T-helper 2 cell treated with Interferon-gamma antibody and Interleukin-4, amounts not matched to agents 5 μg/mL and 100 μg/mL, for 36 hours (primary cell): ENCODE measurements around the gene SEPTIN14.
A peak's percentile ranks its signal among the peaks of the same experiment; 100 is the strongest.
"Not testable (repeated sequence)": the region's sequence is repeated elsewhere in the genome, so short reads cannot be mapped to it uniquely, and the experiment has no call there.

Source experiments
- DNase-seq: peaks from one replicate; pipeline ENCODE4 v3.0.0; 2021; ENCODE audit warnings: low spot score
- H3K27ac Mint-ChIP-seq: one replicate; pipeline ENCODE4 v1.8.0; 2021; ENCODE audit warnings: mild to moderate bottlenecking, mixed read lengths
- H3K27me3 Mint-ChIP-seq: one replicate; pipeline ENCODE4 v1.8.0; 2021; ENCODE audit warnings: low read depth, mixed read lengths
- H3K36me3 Mint-ChIP-seq: one replicate; pipeline ENCODE4 v1.8.0; 2021; ENCODE audit warnings: low read depth, mixed read lengths
- H3K4me1 Mint-ChIP-seq: one replicate; pipeline ENCODE4 v1.8.0; 2021; ENCODE audit warnings: low read depth, mixed read lengths
- H3K4me3 Mint-ChIP-seq: one replicate; pipeline ENCODE4 v1.8.0; 2022; ENCODE audit warnings: mild to moderate bottlenecking, moderate library complexity, mixed read lengths
- H3K9me3 Mint-ChIP-seq: one replicate; pipeline ENCODE4 v1.8.0; 2021; ENCODE audit warnings: mixed read lengths

SEPTIN14 gene

DNA sequence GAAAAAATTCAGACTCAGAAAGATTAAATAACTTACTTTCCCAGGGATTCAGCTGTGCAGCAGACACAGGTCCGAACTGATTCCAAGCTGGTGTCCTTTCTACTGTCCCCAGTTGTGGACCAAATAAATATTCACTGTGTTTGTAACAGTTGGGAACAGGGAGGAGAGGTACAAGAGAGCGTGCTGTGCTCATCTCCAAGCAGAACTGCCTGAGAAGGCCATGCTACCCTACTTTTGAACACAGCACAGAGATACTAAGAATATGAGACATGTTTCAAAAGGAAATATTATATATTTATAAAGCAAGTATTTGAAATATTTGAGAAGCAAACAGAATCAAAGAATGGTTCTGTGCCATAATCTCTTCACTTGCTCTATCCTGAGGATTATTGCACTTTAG is at the start of gene SEPTIN14:
Gene SEPTIN14 (minus strand): TSS at position 101 of the 400 bp plus-strand sequence. CDS start 756 bp downstream, outside the sequence.
- not testable (repeated sequence) for H3K36me3 Mint-ChIP-seq, H3K27me3 Mint-ChIP-seq, H3K4me3 Mint-ChIP-seq, H3K27ac Mint-ChIP-seq, H3K9me3 Mint-ChIP-seq, DNase-seq, H3K4me1 Mint-ChIP-seq

DNA sequence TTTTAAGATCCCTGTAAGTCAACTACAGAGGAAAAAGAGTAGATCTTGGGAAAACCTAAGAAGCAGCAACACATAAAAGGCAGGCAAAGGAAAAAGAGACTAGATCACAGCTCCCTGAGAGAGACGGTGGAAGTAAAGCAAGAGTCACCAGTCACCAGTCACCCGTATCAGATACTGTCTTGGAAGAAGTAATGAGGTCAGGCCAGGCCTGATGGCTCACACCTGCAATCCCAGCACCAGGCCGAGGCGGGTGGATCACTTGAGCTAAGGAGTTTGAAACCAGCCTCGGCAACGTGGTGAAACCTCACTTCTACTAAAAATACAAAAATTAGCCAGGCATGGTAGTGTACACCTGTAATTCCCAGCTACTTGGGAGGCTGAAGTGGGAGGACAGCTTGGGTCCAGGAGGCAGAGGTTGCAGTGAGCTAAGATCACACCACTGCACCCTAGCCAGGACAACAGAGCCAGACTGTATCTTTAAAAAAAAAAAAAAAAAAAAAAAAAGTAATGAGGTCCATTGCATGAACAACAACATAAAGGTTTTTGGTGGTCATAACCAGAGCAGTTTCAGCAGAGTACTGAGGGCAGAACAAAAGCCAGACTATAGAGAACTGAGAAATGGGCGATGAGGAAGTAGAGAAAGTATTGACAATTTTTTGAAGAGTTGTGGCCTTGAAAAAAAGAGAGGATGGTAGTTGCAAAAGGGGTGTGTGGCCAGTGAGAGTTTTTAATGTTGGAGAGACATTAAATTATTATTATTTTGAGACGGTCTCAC is 41.6 kb upstream of the SEPTIN14 start:
- no peak for DNase-seq
- H3K27ac Mint-ChIP-seq = no peak overlapping the region
- H3K9me3 Mint-ChIP-seq = peaks cover 10% of the 10 kb centered on the region

GRCh38 chr7:55901059-55901458 is 38.5 kb upstream of the SEPTIN14 start:
- H3K27ac Mint-ChIP-seq, DNase-seq, H3K4me3 Mint-ChIP-seq, H3K4me1 Mint-ChIP-seq, H3K27me3 Mint-ChIP-seq, H3K36me3 Mint-ChIP-seq: not testable (repeated sequence)
- H3K9me3 Mint-ChIP-seq = peaks cover 19% of the 10 kb centered on the region

More for the DNA sequence above, 41.6 kb upstream of the SEPTIN14 start:
- H3K27me3 Mint-ChIP-seq = no peaks in the 10 kb centered on the region
- H3K36me3 Mint-ChIP-seq = peaks cover 7% of the 10 kb centered on the region
- peaks cover 5% of the 10 kb centered on the region for H3K4me1 Mint-ChIP-seq
- no peak overlapping the region for H3K4me3 Mint-ChIP-seq

DNA sequence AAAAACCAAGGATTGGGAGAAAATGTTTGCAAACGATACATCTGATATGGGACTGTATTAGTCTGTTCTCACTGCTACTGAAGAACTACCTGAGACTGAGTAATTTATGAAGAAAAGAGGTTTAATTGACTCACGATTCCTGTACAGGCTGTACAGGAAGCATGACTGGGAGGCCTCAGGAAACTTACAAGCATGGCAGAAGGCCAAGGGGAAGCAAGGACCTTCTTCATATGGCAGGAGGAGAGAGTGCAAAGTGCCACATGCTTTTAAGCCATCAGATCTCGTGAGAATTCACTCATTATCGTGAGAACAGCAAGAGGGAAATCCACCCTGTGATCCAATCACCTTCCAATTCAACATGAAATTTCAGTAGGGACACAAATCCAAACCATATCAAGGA is 35.7 kb upstream of the SEPTIN14 start:
- Mint-ChIP-seq H3K4me3 (no peak overlapping the region), H3K36me3 (peaks cover 2% of the 10 kb centered on the region), H3K27me3 (no peaks in the 10 kb centered on the region), H3K9me3 (peaks cover 19% of the 10 kb centered on the region), H3K4me1 (no peaks in the 10 kb centered on the region), H3K27ac (no peak overlapping the region)
- DNase-seq = no peak

GRCh38 chr7:55895021-55895420 is 32.5 kb upstream of the SEPTIN14 start:
- no peaks in the 10 kb centered on the region for H3K4me1 Mint-ChIP-seq
- peaks cover 10% of the 10 kb centered on the region for H3K9me3 Mint-ChIP-seq
- H3K36me3 Mint-ChIP-seq = no peaks in the 10 kb centered on the region
- no peak overlapping the region for H3K27ac Mint-ChIP-seq
- no peaks in the 10 kb centered on the region for H3K27me3 Mint-ChIP-seq
- DNase-seq = no peak
- no peak overlapping the region for H3K4me3 Mint-ChIP-seq

- no peaks in the 10 kb centered on the region for H3K27me3 Mint-ChIP-seq
- no peak overlapping the region for H3K4me3 Mint-ChIP-seq
- no peak for DNase-seq
- H3K27ac Mint-ChIP-seq = no peak overlapping the region
- peaks cover 10% of the 10 kb centered on the region for H3K9me3 Mint-ChIP-seq
- H3K4me1 Mint-ChIP-seq = no peaks in the 10 kb centered on the region
- no peaks in the 10 kb centered on the region for H3K36me3 Mint-ChIP-seq
Observed at GRCh38 chr7:55893940-55894339, 31.4 kb upstream of the SEPTIN14 start.

GRCh38 chr7:55888378-55888777 is 25.8 kb upstream of the SEPTIN14 start:
- not testable (repeated sequence) for H3K36me3 Mint-ChIP-seq, H3K27me3 Mint-ChIP-seq, H3K4me1 Mint-ChIP-seq, H3K9me3 Mint-ChIP-seq, DNase-seq
- Mint-ChIP-seq H3K27ac (peak overlapping the region; percentile 89), H3K4me3 (peak overlapping the region; percentile 85)

- no peaks in the 10 kb centered on the region for H3K36me3 Mint-ChIP-seq
- H3K27ac Mint-ChIP-seq = peak overlapping the region; percentile 89
- peak overlapping the region; percentile 85 for H3K4me3 Mint-ChIP-seq
- no peaks in the 10 kb centered on the region for H3K9me3 Mint-ChIP-seq
- H3K4me1 Mint-ChIP-seq = peaks cover 6% of the 10 kb centered on the region
- no peak for DNase-seq
- H3K27me3 Mint-ChIP-seq = no peaks in the 10 kb centered on the region
Observed at GRCh38 chr7:55887821-55888247, 25.3 kb upstream of the SEPTIN14 start.

DNA sequence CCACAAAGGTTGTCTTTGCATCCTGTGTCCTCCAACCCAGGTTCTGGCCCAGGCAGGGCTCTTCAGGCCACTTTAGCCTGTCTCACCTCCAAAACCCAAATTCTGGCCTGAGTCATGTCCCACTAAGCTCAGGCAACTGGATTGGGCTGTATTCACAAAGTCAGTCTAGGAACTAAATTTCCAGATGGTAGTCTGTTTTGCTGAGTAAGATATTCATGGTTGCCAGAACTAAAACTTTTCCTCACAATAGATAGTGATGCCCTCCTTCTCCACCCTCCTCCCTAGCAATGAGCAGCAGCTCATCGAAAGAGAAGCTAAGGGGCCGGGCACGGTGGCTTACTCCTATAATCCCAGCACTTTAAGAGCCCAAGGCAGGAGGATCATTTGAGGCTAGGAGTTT is 21.8 kb upstream of the SEPTIN14 start:
- DNase-seq = no peak
- Mint-ChIP-seq H3K4me3 (no peak overlapping the region), H3K27ac (no peak overlapping the region), H3K4me1 (peaks cover 6% of the 10 kb centered on the region), H3K9me3 (no peaks in the 10 kb centered on the region), H3K36me3 (no peaks in the 10 kb centered on the region), H3K27me3 (no peaks in the 10 kb centered on the region)

- Mint-ChIP-seq H3K9me3 (no peaks in the 10 kb centered on the region), H3K4me3 (no peak overlapping the region), H3K36me3 (no peaks in the 10 kb centered on the region), H3K27me3 (no peaks in the 10 kb centered on the region), H3K27ac (no peak overlapping the region), H3K4me1 (no peaks in the 10 kb centered on the region)
- no peak for DNase-seq
Observed at GRCh38 chr7:55878691-55879090, 16.1 kb upstream of the SEPTIN14 start.

GRCh38 chr7:55877308-55877707 is 14.8 kb upstream of the SEPTIN14 start:
- H3K36me3 Mint-ChIP-seq = no peaks in the 10 kb centered on the region

DNA sequence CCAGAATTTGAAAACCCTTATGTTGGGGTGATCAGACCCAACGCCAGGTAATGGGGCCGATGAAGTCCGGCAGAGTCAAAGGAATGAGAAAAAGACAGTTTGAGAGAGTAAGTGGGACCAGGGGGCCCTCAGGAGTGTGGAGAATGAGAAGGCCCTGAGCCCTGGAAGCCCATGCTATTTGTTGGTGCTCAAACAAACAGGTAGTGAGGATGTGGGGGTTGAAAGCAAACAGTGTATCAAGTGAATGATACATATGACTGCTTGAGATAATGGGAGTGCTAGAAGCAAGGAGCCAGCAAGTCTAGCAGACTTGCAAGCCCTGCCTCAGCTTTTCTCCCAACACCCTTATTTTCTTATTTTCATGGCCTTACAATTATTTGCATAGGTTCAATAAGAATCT is 11.2 kb upstream of the SEPTIN14 start:
- H3K4me1 Mint-ChIP-seq = no peaks in the 10 kb centered on the region
- H3K9me3 Mint-ChIP-seq = peaks cover 5% of the 10 kb centered on the region
- H3K4me3 Mint-ChIP-seq = no peak overlapping the region
- no peak for DNase-seq
- no peak overlapping the region for H3K27ac Mint-ChIP-seq
- no peaks in the 10 kb centered on the region for H3K27me3 Mint-ChIP-seq
- no peaks in the 10 kb centered on the region for H3K36me3 Mint-ChIP-seq

More at GRCh38 chr7:55877308-55877707, 14.8 kb upstream of the SEPTIN14 start:
- DNase-seq = no peak
- H3K4me1 Mint-ChIP-seq = no peaks in the 10 kb centered on the region
- no peak overlapping the region for H3K27ac Mint-ChIP-seq
- no peaks in the 10 kb centered on the region for H3K27me3 Mint-ChIP-seq
- H3K4me3 Mint-ChIP-seq = no peak overlapping the region
- H3K9me3 Mint-ChIP-seq = no peaks in the 10 kb centered on the region

GRCh38 chr7:55871932-55872485 is 9.5 kb upstream of the SEPTIN14 start:
- no peaks in the 10 kb centered on the region for H3K36me3 Mint-ChIP-seq
- H3K4me1 Mint-ChIP-seq = no peaks in the 10 kb centered on the region

GRCh38 chr7:55868989-55869388 is 6.4 kb upstream of the SEPTIN14 start:
- not testable (repeated sequence) for H3K27ac Mint-ChIP-seq, DNase-seq, H3K27me3 Mint-ChIP-seq, H3K4me1 Mint-ChIP-seq, H3K4me3 Mint-ChIP-seq, H3K9me3 Mint-ChIP-seq, H3K36me3 Mint-ChIP-seq

More at GRCh38 chr7:55871932-55872485, 9.5 kb upstream of the SEPTIN14 start:
- Mint-ChIP-seq H3K4me3 (no peak overlapping the region), H3K9me3 (peaks cover 5% of the 10 kb centered on the region), H3K27ac (no peak overlapping the region), H3K27me3 (no peaks in the 10 kb centered on the region)
- DNase-seq = no peak
